HG03558 (cell line): ENCODE data around the gene MIB2.
"Not testable (repeated sequence)": the region's sequence is repeated elsewhere in the genome, so short reads cannot be mapped to it uniquely, and the experiment has no call there.

Experiments used
- ATAC-seq: cut with Tn5 transposase; IDR thresholded peaks from one replicate; pipeline ENCODE4 v1.9.1; 2021; ENCODE audit warnings: moderate number of reproducible peaks; ENCODE audit not compliant: unreplicated experiment; ENCODE audit errors: extremely low read depth

MIB2 gene

DNA sequence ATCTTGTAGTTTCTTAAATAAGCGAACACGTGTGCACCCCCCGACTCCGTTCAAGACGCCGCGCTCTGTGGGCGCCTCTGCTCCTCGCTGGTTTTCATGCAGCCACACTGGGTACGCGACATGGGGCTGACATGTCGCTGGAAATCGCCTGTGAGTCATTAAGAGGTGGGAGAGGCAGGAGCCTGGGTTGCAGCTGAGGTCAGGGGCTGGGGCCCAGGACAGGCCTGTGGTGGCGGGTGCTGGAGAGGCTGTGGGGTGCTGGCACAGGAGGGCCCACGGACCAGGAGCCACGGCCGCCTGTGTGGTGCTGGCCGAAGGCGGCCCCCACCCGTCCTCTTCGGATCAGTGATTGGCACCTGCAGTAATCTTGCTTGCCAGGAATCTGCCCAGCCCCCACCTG, 59.5 kb downstream of the MIB2 start:
- ATAC-seq, result not testable (repeated sequence)

DNA sequence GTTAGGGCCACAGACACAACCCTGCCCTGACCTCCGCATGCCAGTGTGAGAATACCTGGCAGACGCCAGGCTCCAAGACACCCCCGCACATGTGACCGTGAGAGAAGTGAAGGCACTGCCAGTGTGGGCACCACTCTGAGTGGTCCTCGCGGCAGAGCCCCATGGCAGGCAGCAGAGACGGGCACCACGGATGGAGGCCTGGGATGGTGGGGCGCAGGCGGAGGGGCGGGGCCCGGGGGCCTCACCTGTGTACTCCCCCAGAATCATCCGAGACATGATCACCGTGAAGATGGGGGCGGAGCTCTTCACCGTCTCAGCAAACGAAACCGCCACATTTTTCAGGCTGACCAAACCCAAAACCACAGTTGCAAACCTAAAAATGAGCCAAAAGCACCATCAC, 59.9 kb downstream of the MIB2 start:
- ATAC-seq, result not testable (repeated sequence)

DNA sequence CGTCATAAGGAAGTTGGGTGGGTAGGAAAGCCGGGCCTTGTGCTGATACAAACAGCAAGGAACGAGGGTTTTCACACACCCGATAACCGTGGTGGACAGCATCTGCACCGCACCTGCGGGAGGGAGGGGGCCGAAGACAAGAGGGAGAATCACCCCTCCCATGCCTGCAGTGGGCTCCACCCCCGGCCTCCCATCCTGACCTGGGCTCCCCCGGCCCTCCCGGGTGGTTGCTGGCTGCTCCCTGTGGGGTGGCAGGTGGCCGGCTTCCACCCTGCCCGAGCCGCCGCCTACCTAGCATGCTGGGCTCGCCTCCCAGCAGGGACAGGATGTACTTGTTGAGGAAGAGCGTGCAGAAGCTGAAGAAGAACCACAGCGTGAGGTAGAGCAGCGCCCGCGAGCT, 60.8 kb downstream of the MIB2 start:
- ATAC-seq, result not testable (repeated sequence)

DNA sequence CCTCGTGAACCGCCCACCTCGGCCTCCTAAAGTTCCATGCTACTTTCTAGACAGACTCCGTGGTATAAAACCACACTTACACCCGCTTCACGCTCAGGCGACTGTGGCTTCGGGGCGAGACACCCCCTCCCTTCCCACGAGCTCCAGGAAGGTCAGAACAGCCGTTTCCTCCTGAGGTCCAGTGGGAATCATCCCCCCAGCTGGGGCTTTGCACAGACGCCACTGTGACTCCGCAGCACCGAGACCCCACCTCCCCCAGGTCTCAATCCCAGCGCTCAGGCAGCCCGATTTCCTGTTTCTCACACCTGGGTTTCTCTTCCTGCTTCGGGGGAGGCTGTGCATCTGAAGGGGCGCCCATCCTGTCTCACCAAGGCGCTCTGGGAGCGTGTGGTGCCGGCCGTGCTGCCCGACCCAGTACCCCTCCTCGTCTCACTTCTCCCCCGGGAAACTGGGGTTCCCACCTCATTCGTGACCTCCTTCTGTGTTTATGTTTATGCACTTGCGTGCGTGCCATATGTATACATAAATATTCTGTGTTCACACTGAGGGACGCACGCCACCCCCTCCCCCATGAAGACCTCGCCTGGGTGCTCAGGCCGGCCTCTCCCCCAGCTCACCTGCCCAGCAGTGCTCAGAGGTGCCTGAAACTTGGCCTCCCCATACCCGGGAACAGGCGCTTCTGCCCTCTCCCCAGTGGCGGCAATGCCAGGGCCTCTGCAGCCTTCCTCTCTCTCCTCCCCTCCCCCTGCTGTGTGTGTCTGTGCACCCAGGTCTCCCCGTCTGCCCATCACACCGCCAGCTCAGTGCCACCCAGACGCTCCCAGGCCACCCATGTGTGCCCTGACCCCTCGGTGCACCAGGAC, 62.6 kb downstream of the MIB2 start:
- ATAC-seq, result no peak

DNA sequence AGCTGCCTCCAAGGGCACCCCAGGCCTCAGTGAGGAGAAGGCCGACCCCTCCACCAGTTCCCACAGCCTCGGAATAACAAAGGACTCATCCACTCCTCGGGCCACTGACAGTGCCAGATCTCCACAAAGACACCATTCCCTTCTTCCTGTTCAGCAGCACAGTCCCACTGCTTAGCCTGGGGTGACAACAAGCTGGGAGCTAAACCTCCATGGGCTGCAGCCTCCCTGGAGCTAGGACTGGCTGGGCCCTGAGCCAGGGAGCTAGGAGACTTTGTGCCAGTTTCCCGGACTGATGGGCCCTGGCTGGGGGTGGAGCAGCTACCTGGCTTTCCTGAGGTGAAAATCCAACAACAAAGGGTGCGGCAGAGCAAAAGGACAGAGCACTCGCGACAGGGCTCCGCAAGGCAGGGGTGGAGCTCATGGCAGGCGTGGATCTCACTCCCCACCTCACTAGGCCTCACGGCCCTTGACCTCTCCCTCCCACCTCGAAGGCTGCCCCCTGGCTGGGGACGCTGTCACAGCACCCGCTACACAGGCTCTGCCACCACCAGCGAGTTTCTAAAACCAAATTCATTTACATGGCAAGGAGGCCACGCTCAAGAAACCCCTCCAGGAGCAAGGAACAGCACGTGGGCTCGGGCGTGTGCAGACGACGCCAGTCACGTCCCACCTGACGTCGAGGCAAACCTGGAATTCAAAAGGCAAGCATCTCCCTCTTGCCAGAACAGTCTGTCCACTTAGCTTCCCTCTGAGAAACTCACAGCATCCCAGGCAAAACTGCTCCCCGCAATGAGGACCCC, 63.5 kb downstream of the MIB2 start:
- no peak for ATAC-seq
